A204.1 (cell line): ENCODE results near the gene UXS1.
"Not testable (repeated sequence)": the region's sequence is repeated elsewhere in the genome, so short reads cannot be mapped to it uniquely, and the experiment has no call there.

ENCODE experiments used
- FAIRE-seq: peaks from 2 replicates; lab custom pipeline; 2012; peaks lifted over from hg19 to GRCh38; lab: Jason Lieb, UNC

The UXS1 gene

GRCh38 chr2:106193977-106194778 is at the start of gene UXS1:
TSS of gene UXS1 (minus strand) at chr2:106194301. CDS start at chr2:106194241, 60 bp downstream.
- peak; percentile 41 for FAIRE-seq

GRCh38 chr2:106239491-106239890 is 45.4 kb upstream of the UXS1 start:
- FAIRE-seq = not testable (repeated sequence)

- FAIRE-seq = not testable (repeated sequence)
These were observed 41.3 kb upstream of the UXS1 start for GRCh38 chr2:106235392-106235791.

- no peak for FAIRE-seq
These were observed 39.2 kb upstream of the UXS1 start for GRCh38 chr2:106233350-106233706.

- no peak for FAIRE-seq
These were observed 38.7 kb upstream of the UXS1 start for GRCh38 chr2:106232638-106233349.

- no peak for FAIRE-seq
These were observed 29.2 kb upstream of the UXS1 start for GRCh38 chr2:106223347-106223746.

GRCh38 chr2:106222057-106222456 is 28.0 kb upstream of the UXS1 start:
- not testable (repeated sequence) for FAIRE-seq

GRCh38 chr2:106219813-106220212 is 25.7 kb upstream of the UXS1 start:
- FAIRE-seq = no peak

GRCh38 chr2:106219157-106219556 is 25.1 kb upstream of the UXS1 start:
- not testable (repeated sequence) for FAIRE-seq

GRCh38 chr2:106208874-106209273 is 14.8 kb upstream of the UXS1 start:
- FAIRE-seq = no peak

GRCh38 chr2:106208399-106208798 is 14.3 kb upstream of the UXS1 start:
- FAIRE-seq = no peak

GRCh38 chr2:106207246-106207645 is 13.1 kb upstream of the UXS1 start:
- FAIRE-seq = no peak

GRCh38 chr2:106205488-106205887 is 11.4 kb upstream of the UXS1 start:
- FAIRE-seq = no peak

GRCh38 chr2:106204551-106204950 is 10.4 kb upstream of the UXS1 start:
- not testable (repeated sequence) for FAIRE-seq

GRCh38 chr2:106201661-106202060 is 7.6 kb upstream of the UXS1 start:
- no peak for FAIRE-seq

GRCh38 chr2:106197878-106198277 is 3.8 kb upstream of the UXS1 start:
- no peak for FAIRE-seq

- FAIRE-seq = no peak
These were observed 1.9 kb upstream of the UXS1 start for GRCh38 chr2:106195981-106196380.

- no peak for FAIRE-seq
These were observed 1.4 kb upstream of the UXS1 start for GRCh38 chr2:106195456-106195855.

- no peak for FAIRE-seq
These were observed 468 bp downstream of the UXS1 start for GRCh38 chr2:106193690-106193976.

- FAIRE-seq = no peak
These were observed 1.1 kb downstream of the UXS1 start for GRCh38 chr2:106192752-106193689.

GRCh38 chr2:106191511-106192016 is 2.5 kb downstream of the UXS1 start:
- no peak for FAIRE-seq

GRCh38 chr2:106189764-106190468 is 4.2 kb downstream of the UXS1 start:
- FAIRE-seq = no peak
